ENCODE data around the gene HOTAIR. TPM values are rescaled to one million over a fixed set of nuclear protein-coding genes. Genes with fewer than 3 reads are reported as not detected.

The HOTAIR gene
- total RNA-seq, 1 experiment from 2014 or later, result not detected

DNA sequence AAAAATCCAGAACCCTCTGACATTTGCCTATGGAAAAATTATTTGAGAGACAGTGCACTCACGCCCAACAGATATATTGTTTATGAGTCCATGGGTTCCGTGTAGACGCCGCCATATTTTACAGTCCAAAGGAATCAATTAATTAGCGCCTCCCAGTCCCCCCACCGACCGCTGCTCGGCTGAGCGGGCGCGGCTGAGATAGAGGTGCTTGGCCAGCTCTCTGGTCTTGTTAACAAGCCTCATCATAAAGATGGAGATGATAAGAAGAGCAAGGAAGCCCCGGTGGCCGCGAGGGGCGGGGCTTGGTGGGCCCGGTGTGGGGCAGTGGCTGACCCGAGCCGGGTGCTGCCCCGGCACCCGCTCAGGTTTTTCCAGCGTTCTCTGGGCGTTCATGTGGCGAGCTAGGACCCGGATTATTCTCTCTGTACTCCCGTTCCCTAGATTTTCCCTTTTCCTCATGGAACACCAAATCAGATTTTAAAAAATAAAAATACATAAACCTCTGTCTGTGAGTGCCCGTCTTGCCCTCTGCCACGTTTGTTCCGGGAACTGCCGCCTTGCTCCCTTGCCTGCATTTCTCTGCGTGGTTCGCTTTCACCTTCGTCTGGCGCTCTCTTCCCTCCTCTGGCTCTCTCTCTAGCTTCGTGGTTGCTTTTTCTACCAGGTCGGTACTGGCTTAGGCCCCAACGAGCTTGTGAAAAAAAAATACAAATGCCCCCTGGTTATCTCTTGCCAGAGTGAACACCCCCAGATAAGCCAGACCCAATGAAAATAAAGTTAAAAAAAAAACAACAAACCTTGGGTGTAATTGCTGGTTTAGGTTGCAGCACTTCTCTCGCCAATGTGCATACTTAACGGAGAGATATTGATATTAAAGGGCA lies 11.1 kb downstream of the HOTAIR start:
- Histone ChIP-seq H3K27ac (ENCODE audit: insufficient read length, low read depth, low read length) (no peak overlapping the region), H3K4ac (ENCODE audit: low read depth, low read length) (no peak overlapping the region), H3K79me1 (ENCODE audit: insufficient read depth, low read depth, low read length, poor library complexity, severe bottlenecking) (no peaks in the 10 kb centered on the region), H3K9ac (ENCODE audit: extremely low read depth, insufficient read length, low read length) (no peak overlapping the region), H3K23ac (ENCODE audit: insufficient read length, low read depth, low read length) (no peak overlapping the region), H3K79me2 (ENCODE audit: insufficient read depth, low read length) (no peaks in the 10 kb centered on the region), H3K4me1 (ENCODE audit: insufficient read depth, low read length) (no peaks in the 10 kb centered on the region), H2AFZ (ENCODE audit: low read length) (no peak overlapping the region), H3K23me2 (ENCODE audit: insufficient read length, low read depth, low read length, poor library complexity, severe bottlenecking) (no peaks in the 10 kb centered on the region), H2BK15ac (ENCODE audit: low read depth, low read length) (no peak overlapping the region), H2BK12ac (ENCODE audit: insufficient read length, low read depth, low read length) (no peak overlapping the region), H3K4me2 (ENCODE audit: insufficient read depth, insufficient read length, low read length) (no peak overlapping the region), H2BK20ac (ENCODE audit: low read depth, low read length, poor library complexity, severe bottlenecking) (no peak overlapping the region), H2AK5ac (ENCODE audit: insufficient read length, low read length) (no peak overlapping the region), H4K5ac (ENCODE audit: insufficient read length, low read depth, low read length) (no peak overlapping the region), H2BK5ac (ENCODE audit: insufficient read length, low read length) (no peak overlapping the region), H4K8ac (replicated peaks; ENCODE audit: insufficient read length, low read depth, low read length) (no peak overlapping the region), H4K20me1 (ENCODE audit: control insufficient read depth, insufficient read depth, insufficient read length) (no peaks in the 10 kb centered on the region), H3K14ac (ENCODE audit: insufficient read depth, low read length) (no peak overlapping the region), H3K18ac (ENCODE audit: insufficient read length, low read depth, low read length) (no peak overlapping the region), H3K9me3 (ENCODE audit: control insufficient read depth, low read depth, low read length) (no peaks in the 10 kb centered on the region), H4K91ac (ENCODE audit: insufficient read length, low read depth, low read length) (no peak overlapping the region), H3K27me3 (ENCODE audit: insufficient read depth, low read length) (peaks cover 95% of the 10 kb centered on the region), H3K56ac (ENCODE audit: insufficient read length, low read depth, low read length) (no peak overlapping the region), H3T11ph (ENCODE audit: low read length) (no peak overlapping the region), H2BK120ac (ENCODE audit: low read depth, low read length, poor library complexity, severe bottlenecking) (no peak overlapping the region)
- peaks cover 8 to 12% of the 10 kb centered on the region in 2 experiments; a peak in 3 of 4 replicates for H3K4me1 Mint-ChIP-seq
- no peak for DNase-seq
- TF ChIP-seq, protein P1, sequence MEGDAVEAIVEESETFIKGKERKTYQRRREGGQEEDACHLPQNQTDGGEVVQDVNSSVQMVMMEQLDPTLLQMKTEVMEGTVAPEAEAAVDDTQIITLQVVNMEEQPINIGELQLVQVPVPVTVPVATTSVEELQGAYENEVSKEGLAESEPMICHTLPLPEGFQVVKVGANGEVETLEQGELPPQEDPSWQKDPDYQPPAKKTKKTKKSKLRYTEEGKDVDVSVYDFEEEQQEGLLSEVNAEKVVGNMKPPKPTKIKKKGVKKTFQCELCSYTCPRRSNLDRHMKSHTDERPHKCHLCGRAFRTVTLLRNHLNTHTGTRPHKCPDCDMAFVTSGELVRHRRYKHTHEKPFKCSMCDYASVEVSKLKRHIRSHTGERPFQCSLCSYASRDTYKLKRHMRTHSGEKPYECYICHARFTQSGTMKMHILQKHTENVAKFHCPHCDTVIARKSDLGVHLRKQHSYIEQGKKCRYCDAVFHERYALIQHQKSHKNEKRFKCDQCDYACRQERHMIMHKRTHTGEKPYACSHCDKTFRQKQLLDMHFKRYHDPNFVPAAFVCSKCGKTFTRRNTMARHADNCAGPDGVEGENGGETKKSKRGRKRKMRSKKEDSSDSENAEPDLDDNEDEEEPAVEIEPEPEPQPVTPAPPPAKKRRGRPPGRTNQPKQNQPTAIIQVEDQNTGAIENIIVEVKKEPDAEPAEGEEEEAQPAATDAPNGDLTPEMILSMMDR (conservative IDR thresholded peaks at IDR 0.05), result no peak
- no CpG with 5 or more reads among the region's 38 CpGs for WGBS (ENCODE audit: extremely low coverage, insufficient read length, low lambda C conversion rate)
- no peak overlapping the region for H3K4me3 Mint-ChIP-seq
- H3K36me3 Mint-ChIP-seq (ENCODE audit: insufficient read depth in 1 of 3, low read depth in 3 of 3), result no peaks in the 10 kb centered on the region; a peak in 1 of 7 replicates
- peaks cover 100% of the 10 kb centered on the region for H3K27me3 Mint-ChIP-seq (ENCODE audit: low read depth)
- H3K27ac Mint-ChIP-seq, result no peak overlapping the region
- H3K9me3 Mint-ChIP-seq, result peaks cover 2 to 14% of the 10 kb centered on the region in 2 experiments; a peak in 1 of 5 replicates
